NCI-H128 (cell line): ENCODE measurements around the gene DNAAF2.
"Not testable (repeated sequence)": the region's sequence is repeated elsewhere in the genome, so short reads cannot be mapped to it uniquely, and the experiment has no call there.

Experiments
- DNase-seq: peaks from one replicate; lab custom pipeline; 2025; ENCODE audit not compliant: unreplicated experiment; lab: John Stamatoyannopoulos, UW

Gene DNAAF2, protein sequence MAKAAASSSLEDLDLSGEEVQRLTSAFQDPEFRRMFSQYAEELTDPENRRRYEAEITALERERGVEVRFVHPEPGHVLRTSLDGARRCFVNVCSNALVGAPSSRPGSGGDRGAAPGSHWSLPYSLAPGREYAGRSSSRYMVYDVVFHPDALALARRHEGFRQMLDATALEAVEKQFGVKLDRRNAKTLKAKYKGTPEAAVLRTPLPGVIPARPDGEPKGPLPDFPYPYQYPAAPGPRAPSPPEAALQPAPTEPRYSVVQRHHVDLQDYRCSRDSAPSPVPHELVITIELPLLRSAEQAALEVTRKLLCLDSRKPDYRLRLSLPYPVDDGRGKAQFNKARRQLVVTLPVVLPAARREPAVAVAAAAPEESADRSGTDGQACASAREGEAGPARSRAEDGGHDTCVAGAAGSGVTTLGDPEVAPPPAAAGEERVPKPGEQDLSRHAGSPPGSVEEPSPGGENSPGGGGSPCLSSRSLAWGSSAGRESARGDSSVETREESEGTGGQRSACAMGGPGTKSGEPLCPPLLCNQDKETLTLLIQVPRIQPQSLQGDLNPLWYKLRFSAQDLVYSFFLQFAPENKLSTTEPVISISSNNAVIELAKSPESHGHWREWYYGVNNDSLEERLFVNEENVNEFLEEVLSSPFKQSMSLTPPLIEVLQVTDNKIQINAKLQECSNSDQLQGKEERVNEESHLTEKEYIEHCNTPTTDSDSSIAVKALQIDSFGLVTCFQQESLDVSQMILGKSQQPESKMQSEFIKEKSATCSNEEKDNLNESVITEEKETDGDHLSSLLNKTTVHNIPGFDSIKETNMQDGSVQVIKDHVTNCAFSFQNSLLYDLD

DNA sequence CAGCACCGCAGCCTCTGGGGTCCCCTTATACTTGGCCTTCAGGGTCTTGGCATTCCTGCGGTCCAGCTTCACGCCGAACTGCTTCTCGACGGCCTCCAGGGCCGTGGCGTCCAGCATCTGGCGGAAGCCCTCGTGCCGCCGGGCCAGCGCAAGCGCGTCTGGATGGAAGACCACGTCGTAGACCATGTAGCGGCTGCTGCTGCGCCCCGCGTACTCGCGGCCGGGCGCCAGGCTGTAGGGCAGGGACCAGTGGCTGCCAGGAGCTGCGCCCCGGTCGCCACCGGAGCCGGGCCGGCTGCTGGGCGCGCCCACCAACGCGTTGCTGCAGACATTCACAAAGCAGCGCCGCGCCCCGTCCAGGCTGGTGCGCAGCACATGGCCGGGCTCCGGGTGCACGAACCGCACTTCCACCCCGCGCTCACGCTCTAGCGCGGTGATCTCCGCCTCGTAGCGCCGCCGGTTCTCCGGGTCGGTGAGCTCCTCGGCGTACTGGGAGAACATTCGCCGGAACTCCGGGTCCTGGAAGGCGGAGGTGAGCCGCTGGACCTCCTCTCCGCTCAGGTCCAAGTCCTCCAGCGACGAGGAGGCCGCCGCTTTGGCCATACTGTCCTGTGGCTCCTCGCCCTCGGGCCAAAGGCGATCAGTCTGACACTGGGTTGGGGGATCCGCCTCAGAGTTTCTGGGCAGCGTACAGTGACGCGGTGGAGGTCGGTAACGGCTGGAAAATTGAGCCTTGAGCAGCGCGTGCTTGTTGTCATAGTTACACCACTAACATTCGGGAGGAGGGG is at the start of gene DNAAF2:
Gene DNAAF2 (minus strand): TSS at position 698 of the 788 bp plus-strand sequence. CDS start 95 bp downstream, at position 603.
- peak; percentile 14 for DNase-seq

DNA sequence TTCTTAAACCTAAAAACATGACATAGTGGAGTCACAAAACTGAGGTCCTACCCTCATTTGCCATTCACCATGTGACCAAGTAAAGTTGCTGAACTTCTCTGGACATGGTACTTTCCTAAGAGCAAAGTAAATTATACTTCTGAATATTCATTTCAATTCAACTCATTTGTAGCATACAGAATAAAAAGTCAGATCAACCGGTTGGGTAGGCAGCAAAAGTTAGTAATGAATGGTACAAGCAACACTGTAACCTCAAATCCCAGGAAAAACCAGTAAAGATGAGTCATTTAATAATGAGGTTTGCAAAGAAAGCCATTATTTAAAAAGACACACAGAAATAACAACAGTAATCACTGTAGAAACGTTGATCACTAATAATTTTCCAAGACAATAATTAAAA is 44.2 kb upstream of the DNAAF2 start:
- DNase-seq = no peak

DNA sequence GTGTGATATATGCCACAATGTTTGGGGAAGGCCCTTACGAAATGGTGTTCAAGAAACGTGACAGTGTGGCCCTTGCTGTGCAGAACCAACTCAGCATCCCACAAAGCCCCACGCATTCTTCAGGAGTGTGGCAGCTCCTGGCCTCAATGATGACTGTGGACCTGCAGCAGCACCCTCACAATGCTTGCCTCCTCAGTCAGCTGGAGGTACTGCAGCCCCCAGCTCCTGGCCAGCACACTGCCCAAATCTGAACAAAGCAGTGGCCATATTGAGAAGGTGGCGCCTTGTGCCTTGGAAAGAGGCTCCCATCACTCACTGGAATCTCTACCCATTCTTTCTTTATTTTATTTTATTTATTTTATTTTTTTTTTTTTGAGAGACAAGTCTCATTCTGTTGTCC is 42.6 kb upstream of the DNAAF2 start:
- no peak for DNase-seq

DNA sequence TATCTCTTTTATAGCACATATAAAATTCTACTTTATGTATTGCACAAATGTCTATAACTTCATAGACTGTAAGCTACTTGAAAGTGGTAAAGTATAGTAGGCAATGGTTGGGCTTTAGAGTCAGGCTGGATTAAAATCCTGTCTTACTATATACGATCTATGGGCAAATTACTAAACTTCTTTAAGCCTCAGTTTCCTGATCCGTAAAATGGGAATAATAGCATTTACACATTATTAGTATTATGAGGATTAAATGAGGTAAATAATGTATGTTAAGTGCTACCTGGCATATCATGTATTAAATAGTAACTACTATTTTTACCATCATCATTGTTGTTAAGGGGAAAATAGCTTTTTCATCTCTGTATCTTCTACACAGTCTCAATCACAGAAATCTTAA is 38.5 kb upstream of the DNAAF2 start:
- no peak for DNase-seq

DNA sequence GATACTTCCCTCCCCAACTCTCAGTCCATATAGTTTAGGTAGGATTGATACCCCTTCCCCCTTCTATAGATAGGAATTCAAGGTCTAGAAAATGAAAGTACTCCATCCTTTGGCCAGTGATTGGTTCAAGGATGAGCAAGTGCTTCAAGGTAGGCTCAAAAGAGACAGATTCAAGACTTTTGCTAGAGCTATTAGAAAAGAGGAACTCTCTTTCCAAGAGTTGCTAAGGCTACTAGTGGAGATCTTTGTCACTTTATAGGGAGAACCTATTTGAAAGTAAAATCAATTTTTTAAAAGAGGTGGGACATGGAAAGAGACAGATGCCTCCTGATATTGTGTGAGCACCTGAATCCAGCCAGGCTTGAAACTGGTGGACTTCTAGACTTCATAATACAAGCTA is 35.4 kb upstream of the DNAAF2 start:
- DNase-seq = no peak

DNA sequence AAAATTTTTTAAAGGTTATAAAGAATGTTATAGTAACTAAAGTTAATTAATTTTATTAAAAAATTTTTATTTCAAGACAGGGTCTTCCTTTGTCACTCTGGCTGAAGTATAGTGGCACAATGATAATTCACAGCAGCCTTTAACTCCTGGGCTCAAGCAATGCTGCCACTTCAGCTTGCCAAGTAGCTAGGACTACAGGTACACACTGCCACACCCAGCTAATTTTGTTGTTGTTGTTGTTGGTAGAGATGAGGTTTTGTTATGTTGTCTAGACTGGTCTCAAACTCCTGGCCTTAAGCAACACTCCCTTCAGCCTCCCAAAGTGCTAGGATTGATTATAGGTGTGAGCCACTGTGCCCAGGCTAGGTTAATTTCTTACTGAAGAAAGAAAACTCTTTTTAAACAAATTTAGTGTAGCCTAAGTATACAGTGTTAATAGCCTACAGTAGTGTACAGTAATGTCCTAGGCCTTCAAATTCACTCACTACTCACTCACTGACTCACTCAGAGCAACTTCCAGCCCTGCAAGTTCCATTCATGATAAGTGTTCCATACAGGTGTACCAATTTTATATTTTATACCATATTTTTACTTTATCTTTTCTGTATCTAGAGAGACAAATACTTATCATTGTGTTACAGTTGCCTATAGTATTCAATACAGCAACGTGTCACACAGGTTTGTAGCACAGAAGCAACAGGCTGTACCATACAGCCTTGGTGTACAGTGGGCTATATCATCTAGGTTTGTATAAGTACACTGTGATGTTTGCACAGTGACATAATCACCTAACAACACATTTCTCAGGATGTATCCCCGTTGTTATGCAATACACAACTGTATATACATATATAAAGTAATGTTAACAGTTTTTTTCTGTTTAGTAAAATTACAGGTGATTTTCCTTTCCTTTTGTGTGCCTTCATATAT is 24.7 kb upstream of the DNAAF2 start:
- no peak for DNase-seq

DNA sequence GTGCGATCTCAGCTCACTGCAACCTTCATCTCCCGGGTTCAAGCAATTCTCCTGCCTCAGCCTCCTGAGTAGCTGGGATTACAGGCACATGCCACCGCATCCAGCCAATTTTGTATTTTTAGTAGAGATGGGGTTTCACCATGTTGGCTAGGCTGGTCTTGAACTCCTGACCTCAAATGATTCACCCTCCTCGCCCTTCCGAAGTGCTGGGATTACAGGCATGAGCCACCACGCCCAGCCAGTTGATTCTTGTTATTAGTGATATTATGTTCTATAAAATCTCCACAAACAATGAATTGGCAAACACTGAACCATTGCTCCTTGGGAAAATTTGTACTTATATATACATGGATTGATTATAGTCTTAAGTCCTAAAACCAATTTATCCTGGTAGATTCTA is 22.5 kb upstream of the DNAAF2 start:
- not testable (repeated sequence) for DNase-seq

DNA sequence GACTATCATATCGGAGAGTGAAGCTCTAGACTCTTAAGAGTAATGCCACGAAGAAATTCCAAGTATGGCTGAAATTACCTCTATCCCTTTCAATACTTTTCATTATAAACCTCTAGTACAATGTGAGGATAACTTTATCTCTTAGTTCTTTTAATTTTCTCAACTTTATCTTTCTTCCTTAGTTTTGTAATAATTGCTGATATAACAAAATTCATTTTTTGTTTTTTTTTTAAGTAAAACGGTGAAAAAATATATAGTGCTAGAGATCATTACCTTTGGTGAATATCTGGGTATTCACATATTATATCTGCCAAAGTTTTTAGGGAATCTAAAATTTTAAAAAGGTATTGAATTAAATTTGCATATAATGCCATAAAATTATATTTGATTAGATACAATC is 19.5 kb upstream of the DNAAF2 start:
- DNase-seq = no peak

DNA sequence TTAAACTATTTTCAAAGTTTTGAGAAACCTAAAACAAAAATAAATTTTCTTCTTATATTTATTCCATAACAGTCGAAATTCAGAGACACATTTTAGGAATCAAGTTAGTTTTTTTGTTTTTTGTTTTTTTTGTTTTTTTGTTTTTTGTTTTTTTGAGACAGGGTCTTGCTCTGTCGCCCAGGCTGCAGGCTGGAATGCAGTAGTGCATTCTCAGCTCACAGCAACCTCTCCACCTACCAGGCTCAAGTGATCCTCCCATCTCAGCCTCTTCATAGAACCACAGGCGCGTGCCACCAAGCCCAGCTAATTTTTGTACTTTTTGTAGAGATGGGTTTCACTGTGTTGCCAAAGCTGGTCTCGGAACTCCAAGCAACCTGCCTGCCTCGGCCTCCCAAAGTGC is 18.5 kb upstream of the DNAAF2 start:
- DNase-seq = no peak

DNA sequence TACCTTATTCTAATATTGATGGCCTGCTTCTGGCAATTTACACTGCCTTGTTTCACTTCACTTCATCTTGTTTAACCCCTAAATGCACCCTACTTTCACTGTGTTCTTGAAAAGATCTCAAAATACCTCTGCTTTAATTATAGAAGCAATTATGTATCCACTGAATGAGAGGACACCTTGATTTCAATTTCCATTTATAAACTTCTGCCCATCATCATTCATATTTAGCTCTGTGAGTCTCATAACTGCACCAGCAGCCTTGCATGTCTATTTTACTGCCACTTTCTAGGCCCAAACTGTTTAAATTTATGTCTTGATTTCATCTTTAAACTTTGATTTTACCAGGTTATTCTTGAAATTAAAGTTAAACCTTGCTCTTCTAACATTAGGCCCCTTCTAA is 7.1 kb upstream of the DNAAF2 start:
- DNase-seq = no peak

DNA sequence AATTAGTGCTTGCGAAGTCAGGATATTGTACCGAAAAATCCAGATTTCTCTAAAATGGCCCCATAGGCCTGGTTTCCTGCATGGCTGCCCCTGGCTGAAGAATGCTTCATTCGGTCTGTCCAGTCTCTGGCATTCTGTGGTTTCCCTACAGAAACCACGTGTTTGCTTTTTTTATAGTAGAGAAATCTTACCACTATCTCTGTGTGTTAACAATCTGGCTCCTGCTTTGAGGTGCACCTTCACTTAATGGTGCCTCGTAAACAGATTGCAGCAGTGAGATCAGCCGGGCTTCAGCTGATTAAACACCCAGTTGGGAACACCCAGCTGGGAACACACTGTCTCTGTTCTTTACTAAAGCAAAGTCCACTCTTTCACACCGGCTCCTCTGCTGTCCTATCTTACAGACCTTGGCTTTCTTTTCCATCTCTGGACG is 6.7 kb upstream of the DNAAF2 start:
- DNase-seq = no peak

DNA sequence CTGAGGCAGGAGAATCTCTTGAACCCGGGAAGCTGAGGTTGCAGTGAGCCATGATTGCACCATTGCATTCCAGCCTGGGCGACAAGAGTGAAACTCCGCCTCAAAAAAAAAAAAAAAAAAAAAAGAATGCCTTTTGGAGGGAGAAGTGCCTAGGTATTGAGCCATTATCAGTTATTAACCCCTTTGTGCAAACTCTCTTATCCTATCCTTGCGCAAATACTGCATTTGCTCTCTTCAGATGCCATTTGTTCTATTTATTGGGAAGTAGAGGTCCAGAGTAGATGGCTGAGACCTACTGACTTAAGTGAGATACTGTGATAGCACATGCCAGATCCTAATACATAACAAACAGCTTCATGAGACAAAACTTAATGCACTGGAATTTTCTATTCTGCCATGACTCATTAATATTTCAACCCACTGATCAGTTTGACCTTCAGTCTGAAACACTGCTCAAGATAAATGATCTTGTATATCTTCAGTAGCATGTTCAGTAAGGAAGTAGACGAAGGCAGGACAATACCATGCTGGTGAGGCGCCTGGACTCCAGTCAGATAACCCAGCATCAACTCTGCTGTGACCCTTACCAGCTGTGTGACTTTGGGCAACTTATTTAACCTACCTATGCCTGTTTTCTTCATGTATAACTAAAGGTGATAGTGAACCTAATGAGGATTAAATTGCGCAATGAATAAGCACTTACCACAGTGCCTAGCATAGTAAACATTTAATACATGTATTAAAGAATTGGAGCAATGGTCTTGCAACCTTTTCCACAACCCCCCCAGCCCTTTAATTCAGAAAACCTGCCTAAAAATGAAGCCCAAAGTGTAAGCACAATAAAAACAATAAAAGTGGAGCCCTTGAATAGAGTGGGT is 5.7 kb upstream of the DNAAF2 start:
- DNase-seq = no peak

DNA sequence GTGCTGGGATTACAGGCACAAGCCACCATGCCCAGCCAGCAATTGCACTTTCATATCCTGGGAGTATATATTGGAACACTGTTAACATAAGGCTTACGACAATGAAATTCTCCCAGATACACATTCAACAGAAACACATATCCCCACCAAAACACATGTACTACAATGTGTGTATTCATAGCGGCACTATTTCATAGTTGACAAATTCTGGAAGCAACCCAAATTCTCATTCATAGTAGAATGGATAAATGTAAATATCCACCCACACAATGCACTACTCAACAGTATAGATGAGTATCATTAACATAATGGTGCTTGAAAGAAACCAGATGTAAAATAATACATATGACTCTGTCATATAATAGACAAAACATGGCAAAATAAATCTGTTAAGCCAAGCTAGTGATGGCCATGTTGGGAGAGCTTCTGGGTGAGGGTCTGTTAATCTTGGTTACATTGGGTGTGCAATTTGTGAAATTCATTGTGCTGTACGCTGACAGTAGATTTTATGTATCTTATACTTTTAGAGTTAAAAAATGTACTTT is 2.6 kb upstream of the DNAAF2 start:
- no peak for DNase-seq

DNA sequence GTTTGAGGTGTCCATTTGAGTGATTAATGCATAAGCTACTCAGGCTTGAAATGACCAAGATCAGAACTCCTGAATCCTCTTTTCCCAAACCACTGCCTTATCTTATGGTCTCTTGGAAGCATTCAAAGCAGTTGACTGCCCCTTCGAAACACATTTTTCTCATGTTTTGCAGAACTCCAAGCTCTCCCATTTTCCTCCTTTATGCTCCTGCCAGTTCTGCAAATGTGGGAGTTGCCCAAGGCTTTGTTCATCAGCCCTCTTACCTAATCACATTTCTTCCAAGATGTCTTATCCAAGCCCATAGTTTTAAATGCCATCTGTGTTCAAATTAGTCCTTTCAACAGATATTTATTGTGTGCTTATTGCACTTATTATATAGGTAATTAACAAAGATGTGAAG is 1.8 kb upstream of the DNAAF2 start:
- DNase-seq = no peak

DNA sequence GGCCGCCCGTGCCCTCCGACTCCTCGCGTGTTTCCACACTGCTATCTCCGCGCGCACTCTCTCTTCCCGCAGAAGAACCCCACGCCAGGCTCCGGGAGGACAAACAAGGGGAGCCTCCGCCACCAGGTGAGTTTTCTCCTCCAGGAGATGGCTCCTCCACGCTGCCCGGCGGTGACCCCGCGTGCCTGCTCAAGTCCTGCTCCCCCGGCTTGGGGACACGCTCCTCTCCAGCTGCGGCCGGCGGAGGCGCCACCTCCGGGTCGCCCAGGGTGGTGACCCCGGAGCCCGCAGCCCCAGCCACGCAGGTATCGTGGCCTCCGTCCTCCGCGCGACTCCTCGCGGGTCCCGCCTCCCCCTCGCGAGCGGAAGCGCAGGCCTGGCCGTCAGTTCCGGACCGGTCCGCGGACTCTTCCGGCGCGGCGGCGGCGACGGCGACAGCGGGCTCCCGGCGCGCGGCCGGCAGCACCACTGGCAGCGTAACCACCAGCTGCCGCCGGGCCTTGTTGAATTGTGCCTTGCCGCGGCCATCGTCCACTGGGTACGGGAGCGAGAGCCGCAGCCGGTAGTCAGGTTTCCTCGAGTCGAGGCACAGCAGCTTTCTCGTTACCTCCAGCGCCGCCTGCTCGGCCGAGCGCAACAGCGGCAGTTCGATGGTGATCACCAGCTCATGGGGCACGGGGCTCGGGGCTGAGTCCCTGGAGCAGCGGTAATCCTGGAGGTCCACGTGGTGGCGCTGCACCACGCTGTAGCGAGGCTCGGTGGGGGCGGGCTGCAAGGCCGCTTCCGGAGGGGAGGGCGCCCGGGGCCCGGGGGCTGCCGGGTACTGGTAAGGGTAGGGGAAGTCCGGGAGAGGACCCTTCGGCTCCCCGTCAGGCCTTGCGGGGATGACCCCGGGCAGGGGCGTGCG is 1.2 kb downstream of the DNAAF2 start:
- peak; percentile 84 for DNase-seq

DNA sequence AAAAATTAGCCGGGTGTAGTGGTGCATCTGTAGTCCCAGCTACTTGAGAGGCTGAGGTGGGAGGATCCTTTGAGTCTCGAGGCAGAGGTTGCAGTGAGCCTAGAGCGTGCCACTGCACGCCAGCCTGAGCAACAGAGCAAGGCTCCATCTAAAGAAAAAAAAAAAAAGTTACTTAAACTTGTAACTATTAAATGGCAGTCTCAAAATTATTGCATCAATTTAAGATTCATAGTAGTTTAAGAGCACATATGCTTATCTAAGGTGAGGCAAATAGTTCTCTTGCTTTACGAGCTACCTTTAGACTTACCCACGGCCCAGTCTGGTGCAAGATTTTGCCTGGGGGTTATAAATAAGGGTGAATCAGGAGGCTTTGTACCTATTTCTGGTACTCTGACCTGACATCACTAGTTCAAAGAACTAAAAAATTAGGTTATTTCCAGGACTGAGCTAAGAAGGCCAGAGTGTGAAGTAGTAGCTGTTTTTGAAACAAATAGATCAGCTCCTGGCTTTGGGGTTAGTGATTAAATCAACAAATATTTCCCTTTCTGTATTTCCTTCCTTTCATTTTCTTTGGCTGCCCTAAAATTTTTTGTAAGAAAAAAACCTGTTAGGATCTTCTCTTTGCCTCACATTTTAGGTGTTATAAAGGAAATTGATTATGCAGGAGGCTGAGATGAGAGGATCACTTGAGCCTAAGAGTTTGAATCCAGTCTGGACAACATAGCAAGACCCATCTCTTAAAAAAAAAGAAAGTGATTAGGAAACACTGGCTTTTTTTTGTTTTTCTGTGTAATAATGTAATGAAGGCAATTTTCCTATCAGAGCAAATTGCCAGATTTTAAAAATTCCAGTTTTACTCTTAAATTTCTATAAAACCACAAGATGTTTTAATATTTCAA is 10.9 kb downstream of the DNAAF2 start:
- DNase-seq = no peak

DNA sequence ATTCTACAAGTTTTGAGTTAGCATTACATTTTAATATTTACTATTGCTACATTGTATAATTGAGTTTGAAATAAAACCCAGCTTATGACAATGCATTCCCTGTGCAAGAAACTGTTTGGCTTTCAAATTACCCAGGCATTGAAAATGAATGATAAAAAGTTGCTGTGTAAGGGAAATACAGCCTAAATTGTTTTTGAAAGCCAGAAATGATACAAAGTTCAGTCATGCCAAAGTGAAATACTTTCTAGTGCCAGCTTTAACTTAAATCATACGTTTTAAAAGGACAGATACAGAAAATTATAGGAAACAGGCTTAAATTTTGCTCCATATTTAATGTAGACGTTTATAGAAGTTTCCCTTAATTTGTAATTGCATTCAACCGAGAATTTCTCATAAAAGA is 11.7 kb downstream of the DNAAF2 start:
- DNase-seq = no peak
